Measurements from ENCODE around the gene ZSCAN30.

ZSCAN30 gene

GRCh38 chr18:35283923-35284794 is 5.9 kb downstream of the ZSCAN30 start:
- TF ChIP-seq CTCF (IDR thresholded peaks at IDR 0.05; ENCODE audit: insufficient read depth, low read depth, low read length, missing control alignments) = no peak
- no peak for DNase-seq (ENCODE audit: low read depth)
- H3K4me3 ChIP-seq (ENCODE audit: low read depth, low read length) = no peak overlapping the region

- no peak for TF ChIP-seq CTCF (IDR thresholded peaks at IDR 0.05; ENCODE audit: insufficient read depth, low read depth, low read length, missing control alignments)
- no peak for DNase-seq (ENCODE audit: low read depth)
- H3K4me3 ChIP-seq (ENCODE audit: low read depth, low read length) = no peak overlapping the region
Observed at GRCh38 chr18:35282353-35282752, 7.7 kb downstream of the ZSCAN30 start.

GRCh38 chr18:35278969-35279368 is 11.1 kb downstream of the ZSCAN30 start:
- DNase-seq (ENCODE audit: low read depth) = no peak
- H3K4me3 ChIP-seq (ENCODE audit: low read depth, low read length) = no peak overlapping the region
- TF ChIP-seq CTCF (IDR thresholded peaks at IDR 0.05; ENCODE audit: insufficient read depth, low read depth, low read length, missing control alignments) = no peak

- H3K4me3 ChIP-seq (ENCODE audit: low read depth, low read length) = no peak overlapping the region
- DNase-seq (ENCODE audit: low read depth) = no peak
- no peak for TF ChIP-seq CTCF (IDR thresholded peaks at IDR 0.05; ENCODE audit: insufficient read depth, low read depth, low read length, missing control alignments)
Observed at GRCh38 chr18:35278085-35278484, 11.9 kb downstream of the ZSCAN30 start.

- TF ChIP-seq CTCF (IDR thresholded peaks at IDR 0.05; ENCODE audit: insufficient read depth, low read depth, low read length, missing control alignments) = no peak
- no peak for DNase-seq (ENCODE audit: low read depth)
Observed at GRCh38 chr18:35277633-35278032, 12.4 kb downstream of the ZSCAN30 start.

GRCh38 chr18:35276267-35276666 is 13.8 kb downstream of the ZSCAN30 start:
- no peak for TF ChIP-seq CTCF (IDR thresholded peaks at IDR 0.05; ENCODE audit: insufficient read depth, low read depth, low read length, missing control alignments)
- DNase-seq (ENCODE audit: low read depth) = no peak
- H3K4me3 ChIP-seq (ENCODE audit: low read depth, low read length) = no peak overlapping the region

More at GRCh38 chr18:35277633-35278032, 12.4 kb downstream of the ZSCAN30 start:
- no peak overlapping the region for H3K4me3 ChIP-seq (ENCODE audit: low read depth, low read length)

GRCh38 chr18:35271656-35272055 is 18.4 kb downstream of the ZSCAN30 start:
- no peak for TF ChIP-seq CTCF (IDR thresholded peaks at IDR 0.05; ENCODE audit: insufficient read depth, low read depth, low read length, missing control alignments)
- DNase-seq (ENCODE audit: low read depth) = no peak
- no peak overlapping the region for H3K4me3 ChIP-seq (ENCODE audit: low read depth, low read length)
